ENCODE results near the gene AGAP1. TPM values are rescaled to one million over a fixed set of nuclear protein-coding genes. Genes with fewer than 3 reads are reported as not detected.

The AGAP1 gene
- total and polyA plus RNA-seq, 11 donors: 5.9 to 21.6 (median 18.9) TPM

DNA sequence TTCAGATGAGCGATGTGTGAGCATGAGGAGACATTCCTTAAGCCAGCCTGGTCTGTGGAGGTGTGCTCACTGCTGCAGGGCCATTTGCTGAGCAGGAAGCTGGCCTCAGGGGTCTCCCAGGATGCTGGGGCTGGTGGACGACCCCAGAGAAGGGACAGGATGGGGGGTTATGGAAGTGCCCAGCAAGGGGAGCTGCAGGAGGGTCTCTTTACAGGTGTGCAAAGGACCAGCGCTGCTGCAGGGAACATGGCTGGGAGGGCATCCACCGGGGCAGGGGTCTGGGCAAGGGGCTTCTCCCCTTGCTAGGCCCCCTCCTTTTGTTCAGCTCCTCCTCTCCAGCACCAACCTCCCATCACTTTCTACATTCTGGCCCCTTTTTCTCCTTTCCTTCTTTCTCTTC lies 489.2 kb downstream of the AGAP1 start:
- 87 to 96% (median 92%) methylated on average over 4 of the region's 4 CpGs for WGBS, 4 donors
- H3K9me3 ChIP-seq: peaks cover 0 to 4% (median 0%) of the 10 kb centered on the region in 12 donors
- H3K36me3 ChIP-seq: no peaks in the 10 kb centered on the region
- peaks cover 0 to 9% (median 0%) of the 10 kb centered on the region in 12 donors for H3K4me1 ChIP-seq
- H3K4me3 ChIP-seq: no peak overlapping the region
- ATAC-seq (no peak), DNase-seq (no peak)
- no peak overlapping the region for H3K27ac ChIP-seq
- no peak for TF ChIP-seq CTCF (IDR thresholded peaks at IDR 0.05)
- no peak for TF ChIP-seq POLR2A (IDR thresholded peaks at IDR 0.05)
- intact Hi-C loops (cut with DNase I): no loop called here
- H3K27me3 ChIP-seq: no peaks in the 10 kb centered on the region

GRCh38 chr2:235984552-235984951 lies 490.7 kb downstream of the AGAP1 start:
- Histone ChIP-seq H3K4me1 (no peaks in the 10 kb centered on the region), H3K27ac (no peak overlapping the region), H3K36me3 (no peaks in the 10 kb centered on the region), H3K4me3 (no peak overlapping the region), H3K9me3 (peaks cover 0 to 4% (median 0%) of the 10 kb centered on the region in 12 donors), H3K27me3 (no peaks in the 10 kb centered on the region)
- ATAC-seq: no peak
- 96 to 98% (median 97%) methylated on average over 6 of the region's 6 CpGs for WGBS, 4 donors
- TF ChIP-seq POLR2A (IDR thresholded peaks at IDR 0.05): no peak
- no peak for TF ChIP-seq CTCF (IDR thresholded peaks at IDR 0.05)
- intact Hi-C loops (cut with DNase I): no loop called here
- no peak for DNase-seq

- no peak for TF ChIP-seq POLR2A (IDR thresholded peaks at IDR 0.05)
- TF ChIP-seq CTCF (IDR thresholded peaks at IDR 0.05): no peak
- Histone ChIP-seq H3K4me1 (peaks cover 0 to 7% (median 0%) of the 10 kb centered on the region in 12 donors), H3K9me3 (peaks cover 0 to 4% (median 0%) of the 10 kb centered on the region in 12 donors), H3K4me3 (no peak overlapping the region), H3K27ac (no peak overlapping the region), H3K36me3 (no peaks in the 10 kb centered on the region), H3K27me3 (no peaks in the 10 kb centered on the region)
- DNase-seq (no peak), ATAC-seq (no peak)
- WGBS, 4 donors: 62 to 76% (median 74%) methylated on average over 1 of the region's 1 CpG
- intact Hi-C loops (cut with DNase I): no loop called here
These were observed 492.5 kb downstream of the AGAP1 start for GRCh38 chr2:235986361-235986760.

- Histone ChIP-seq H3K36me3 (no peaks in the 10 kb centered on the region), H3K9me3 (peaks cover 0 to 4% (median 0%) of the 10 kb centered on the region in 12 donors), H3K27ac (no peak overlapping the region), H3K4me1 (peaks cover 0 to 7% (median 0%) of the 10 kb centered on the region in 12 donors), H3K4me3 (no peak overlapping the region), H3K27me3 (no peaks in the 10 kb centered on the region)
- WGBS, 4 donors: 95 to 97% (median 97%) methylated on average over 21 of the region's 21 CpGs
- no peak for TF ChIP-seq CTCF (IDR thresholded peaks at IDR 0.05)
- DNase-seq (no peak), ATAC-seq (no peak)
- intact Hi-C loops (cut with DNase I): no loop called here
These were observed 494.6 kb downstream of the AGAP1 start for GRCh38 chr2:235988271-235989015.

Measured in heart left ventricle (tissue), 16 donors.